Measurements from ENCODE around the gene HOXA11. TPM values are rescaled to one million over a fixed set of nuclear protein-coding genes. Genes with fewer than 3 reads are reported as not detected.

HOXA11 gene
- total and polyA plus RNA-seq, 2 of the 4 experiments (the other 2 are of a cell fraction): 0.05 TPM; not detected in 1

DNA sequence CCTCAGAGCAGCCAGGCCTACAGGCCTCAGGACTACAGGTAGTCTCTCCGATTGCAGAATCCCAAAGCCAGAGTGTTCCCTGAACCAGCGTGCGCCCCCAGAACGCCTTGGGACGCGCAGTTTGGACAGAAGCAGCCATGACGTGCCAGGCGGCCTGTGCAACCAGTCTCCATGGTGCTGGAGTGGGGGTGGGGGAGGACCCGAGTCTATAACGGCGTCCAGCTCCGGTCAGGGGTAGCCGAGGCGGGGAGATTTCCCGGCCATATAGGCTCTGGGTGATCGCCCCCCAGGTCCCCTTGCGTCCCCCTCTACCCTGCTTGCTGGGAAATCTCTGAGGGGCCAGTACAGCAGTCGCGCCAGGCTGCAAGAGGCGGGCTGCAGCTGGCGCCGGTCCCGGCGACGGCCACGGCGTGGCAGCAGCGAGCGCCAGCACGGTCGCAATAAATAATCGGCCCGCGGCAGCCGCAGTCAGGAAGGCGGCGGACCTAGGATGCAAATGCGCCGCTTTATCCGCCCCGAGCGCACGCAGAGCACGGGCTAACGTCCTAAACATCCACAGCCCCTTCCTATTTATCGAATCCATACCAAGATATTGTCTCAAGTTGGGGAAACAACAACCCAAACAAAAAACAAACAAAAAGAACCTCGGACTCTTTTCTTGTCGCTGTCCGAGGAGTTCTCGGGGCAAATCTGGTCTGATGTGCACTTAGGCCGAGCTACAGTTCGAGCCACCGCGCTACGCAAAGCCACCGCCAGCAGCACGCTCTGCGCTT lies 34.3 kb downstream of the HOXA11 start:
- in situ Hi-C loops (cut with MboI; ENCODE audit: low sequenced_read_pairs) (no loop called here), intact Hi-C loops (cut with micrococcal nuclease) (no loop called here), dilution Hi-C loops (cut with HindIII; ENCODE audit: low sequenced_read_pairs, unreplicated experiment) (no loop called here)
- Histone ChIP-seq H3K4me1 (ENCODE audit: control insufficient read depth, insufficient read depth, low read length) (peaks cover 15% of the 10 kb centered on the region), H3K27me3 (ENCODE audit: control insufficient read depth, insufficient read depth, low read length) (no peaks in the 10 kb centered on the region), H2BK5ac (ENCODE audit: low read depth, low read length, poor library complexity, severe bottlenecking) (peak overlapping the region; percentile 22), H2AFZ (replicated peaks; ENCODE audit: low read length, poor library complexity) (peak overlapping the region; percentile 84), H2BK20ac (ENCODE audit: low read depth, low read length) (no peak overlapping the region), H3K9ac (ENCODE audit: low read depth, low read length) (peak overlapping the region; percentile 74), H4K20me1 (ENCODE audit: insufficient read depth, low read length) (no peaks in the 10 kb centered on the region), H4K8ac (ENCODE audit: low read depth in 2 of 2, low read length in 2 of 2) (peak overlapping the region; percentile 55 to 75; a peak in 2 of 4 replicates), H2BK120ac (ENCODE audit: low read depth, low read length) (peak overlapping the region; percentile 27), H3K4me2 (ENCODE audit: low read depth, low read length) (peak overlapping the region; percentile 87), H3K79me1 (ENCODE audit: low read depth in 1 of 2, low read length in 2 of 2) (peaks cover 9 to 31% of the 10 kb centered on the region in 2 experiments; a peak in 3 of 4 replicates), H3K9me3 (ENCODE audit: control insufficient read depth, insufficient read depth, low read length) (no peaks in the 10 kb centered on the region), H3K27ac (ENCODE audit: insufficient read depth, low read length) (peak overlapping the region; percentile 83), H3K23ac (ENCODE audit: low read depth, low read length) (peak overlapping the region; percentile 43), H3K4me3 (ENCODE audit: insufficient read depth, low read depth, low read length) (peak overlapping the region; percentile 54), H3K14ac (replicated peaks; ENCODE audit: low read depth, low read length) (peak overlapping the region; percentile 23; the same call in 1 of the 2 replicates), H4K5ac (ENCODE audit: low read depth, low read length) (peak overlapping the region; percentile 49), H4K91ac (ENCODE audit: insufficient read depth, low read depth, low read length) (peak overlapping the region; percentile 65), H2BK15ac (ENCODE audit: low read depth, low read length) (0 out of 3 replicates have a peak overlapping the region, but pooled peaks have one; percentile 9), H2AK5ac (ENCODE audit: low read depth, low read length) (0 out of 2 replicates have a peak overlapping the region, but pooled peaks have one; percentile 20), H3K18ac (ENCODE audit: low read depth, low read length) (peak overlapping the region; percentile 38; the same call in 1 of the 2 replicates), H3K4ac (ENCODE audit: low read depth, low read length) (peak overlapping the region; percentile 42), H3K9me1 (ENCODE audit: insufficient read depth, low read length) (peaks cover 3% of the 10 kb centered on the region; the same call in 1 of the 2 replicates), H2AK9ac (replicated peaks; ENCODE audit: low read depth, low read length, poor library complexity) (peak overlapping the region; percentile 68), H3K36me3 (ENCODE audit: control insufficient read depth, insufficient read depth, low read length) (no peaks in the 10 kb centered on the region; the same call in 1 of the 2 replicates), H3K56ac (ENCODE audit: extremely low read depth, insufficient read depth, low read length) (peak overlapping the region; percentile 75)
- BruUV-seq (replicated peaks): no TSS peak
- ATAC-seq (ENCODE audit: low read depth) (peak; percentile 71), DNase-seq (peak; percentile 78)
- WGBS, 2 experiments (ENCODE audit: extremely low coverage in 2 of 2, insufficient read length in 1 of 2): 3% methylated on average over 33 of the region's 58 CpGs; no CpG with 5 or more reads in 1 of the 2 experiments
- CTCF ChIA-PET: interaction anchor here (0.6 to 1.3 kb wide), 5 partner anchors 9 to 1257 kb away, joined by 3 to 5 read pairs (median 3); no protein-coding TSS in a partner anchor
- POLR2A ChIA-PET (ENCODE audit: unreplicated experiment): no interaction called here
- TF ChIP-seq NFE2L2 (IDR thresholded peaks at IDR 0.05; ENCODE audit: low read depth, low read length) (no peak), RAD21 (IDR thresholded peaks at IDR 0.05; ENCODE audit: low read length) (peak; percentile 50), FOS (IDR thresholded peaks at IDR 0.05; ENCODE audit: low read depth, low read length) (no peak), BHLHE40 (IDR thresholded peaks at IDR 0.05; ENCODE audit: low read depth, low read length) (peak; percentile 58), CEBPB (IDR thresholded peaks at IDR 0.05; ENCODE audit: low read depth, low read length) (no peak), CHD1 (IDR thresholded peaks at IDR 0.05; ENCODE audit: low read depth, low read length) (no peak), MAFK (IDR thresholded peaks at IDR 0.05; ENCODE audit: low read depth, low read length) (no peak), POLR2A (IDR thresholded peaks at IDR 0.05; ENCODE audit: low read depth, low read length) (peak; percentile 58; the same call in 1 of the 2 replicates), RCOR1 (IDR thresholded peaks at IDR 0.05; ENCODE audit: insufficient replicate concordance, low read length) (no peak), RFX5 (IDR thresholded peaks at IDR 0.05; ENCODE audit: low read depth, low read length) (no peak), SMC3 (IDR thresholded peaks at IDR 0.05; ENCODE audit: low read depth, low read length) (peak; percentile 51; the same call in 1 of the 2 replicates), MXI1 (IDR thresholded peaks at IDR 0.05; ENCODE audit: borderline replicate concordance, low read depth, low read length) (no peak)
- TF ChIP-seq, protein P1, sequence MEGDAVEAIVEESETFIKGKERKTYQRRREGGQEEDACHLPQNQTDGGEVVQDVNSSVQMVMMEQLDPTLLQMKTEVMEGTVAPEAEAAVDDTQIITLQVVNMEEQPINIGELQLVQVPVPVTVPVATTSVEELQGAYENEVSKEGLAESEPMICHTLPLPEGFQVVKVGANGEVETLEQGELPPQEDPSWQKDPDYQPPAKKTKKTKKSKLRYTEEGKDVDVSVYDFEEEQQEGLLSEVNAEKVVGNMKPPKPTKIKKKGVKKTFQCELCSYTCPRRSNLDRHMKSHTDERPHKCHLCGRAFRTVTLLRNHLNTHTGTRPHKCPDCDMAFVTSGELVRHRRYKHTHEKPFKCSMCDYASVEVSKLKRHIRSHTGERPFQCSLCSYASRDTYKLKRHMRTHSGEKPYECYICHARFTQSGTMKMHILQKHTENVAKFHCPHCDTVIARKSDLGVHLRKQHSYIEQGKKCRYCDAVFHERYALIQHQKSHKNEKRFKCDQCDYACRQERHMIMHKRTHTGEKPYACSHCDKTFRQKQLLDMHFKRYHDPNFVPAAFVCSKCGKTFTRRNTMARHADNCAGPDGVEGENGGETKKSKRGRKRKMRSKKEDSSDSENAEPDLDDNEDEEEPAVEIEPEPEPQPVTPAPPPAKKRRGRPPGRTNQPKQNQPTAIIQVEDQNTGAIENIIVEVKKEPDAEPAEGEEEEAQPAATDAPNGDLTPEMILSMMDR (conservative IDR thresholded peaks at IDR 0.05; ENCODE audit: low read depth, low read length): peak; percentile 78
- TF ChIP-seq, protein P2, sequence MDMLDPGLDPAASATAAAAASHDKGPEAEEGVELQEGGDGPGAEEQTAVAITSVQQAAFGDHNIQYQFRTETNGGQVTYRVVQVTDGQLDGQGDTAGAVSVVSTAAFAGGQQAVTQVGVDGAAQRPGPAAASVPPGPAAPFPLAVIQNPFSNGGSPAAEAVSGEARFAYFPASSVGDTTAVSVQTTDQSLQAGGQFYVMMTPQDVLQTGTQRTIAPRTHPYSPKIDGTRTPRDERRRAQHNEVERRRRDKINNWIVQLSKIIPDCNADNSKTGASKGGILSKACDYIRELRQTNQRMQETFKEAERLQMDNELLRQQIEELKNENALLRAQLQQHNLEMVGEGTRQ (IDR thresholded peaks at IDR 0.05; ENCODE audit: low read depth, low read length): no peak

Data from IMR-90 (cell line).